Mesodermal cell (in vitro differentiated cells): Measurements from ENCODE around the gene SEH1L.

Source experiments
- H3K27ac ChIP-seq: 2 replicates; pipeline ENCODE4 v1.7.0; 2013; ENCODE audit warnings: mild to moderate bottlenecking, low read depth, low read length, moderate library complexity; ENCODE audit not compliant: severe bottlenecking
- H3K36me3 ChIP-seq: 2 replicates; pipeline ENCODE4 v1.7.1; 2013; ENCODE audit warnings: mild to moderate bottlenecking, low read length, moderate library complexity; ENCODE audit not compliant: control insufficient read depth, insufficient read depth
- H3K4me1 ChIP-seq: one replicate; pipeline ENCODE4 v1.7.1; 2013; ENCODE audit warnings: mild to moderate bottlenecking, low read length; ENCODE audit not compliant: insufficient read depth, control insufficient read depth, poor library complexity, severe bottlenecking
- H3K4me3 ChIP-seq: 2 replicates; pipeline ENCODE4 v1.7.0; 2013; ENCODE audit warnings: low read length, control low read depth, mild to moderate bottlenecking; ENCODE audit not compliant: insufficient read depth, poor library complexity, severe bottlenecking; ENCODE audit errors: extremely low read depth
- H3K9me3 ChIP-seq: 2 replicates; pipeline ENCODE4 v1.7.1; 2013; ENCODE audit warnings: mild to moderate bottlenecking, low read length, moderate library complexity; ENCODE audit not compliant: control insufficient read depth
- WGBS, 2 experiments: methylation state at CpG; one replicate each; pipeline ENCODE4 v1.1.5; 2013; ENCODE audit warnings: missing lambda C conversion rate in 2 of 2; ENCODE audit not compliant: insufficient coverage in 2 of 2; 5-methylcytosine and 5-hydroxymethylcytosine counted together

Gene SEH1L

GRCh38 chr18:13036622-13037320, 89.0 kb downstream of the SEH1L start:
- Histone ChIP-seq H3K27ac (no peak overlapping the region), H3K4me1 (no peaks in the 10 kb centered on the region), H3K36me3 (peaks cover 46% of the 10 kb centered on the region), H3K4me3 (no peak overlapping the region), H3K9me3 (no peaks in the 10 kb centered on the region)
- WGBS, 2 experiments, result 93% methylated on average over 3 to 6 of the region's 7 CpGs
